Fibroblast of villous mesenchyme (primary cell): ENCODE measurements around the gene FXYD1. TPM values are rescaled to one million over a fixed set of nuclear protein-coding genes. Genes with fewer than 3 reads are reported as not detected.

Experiments
- DNase-seq: peaks from one replicate; pipeline ENCODE4 v3.0.0-alpha.2; 2010; ENCODE audit warnings: low read depth
- H3K4me3 ChIP-seq: 2 replicates; pipeline ENCODE4 v1.5.1; 2011; ENCODE audit warnings: low read depth, mild to moderate bottlenecking, low read length
- CTCF ChIP-seq: IDR thresholded peaks from 2 replicates; pipeline ENCODE4 v1.5.1; 2012; ENCODE audit warnings: low read depth, mild to moderate bottlenecking, low read length; ENCODE audit not compliant: insufficient read depth
- total RNA-seq: library from RNA; depleted of rRNA; stranded (reverse); fragments of >200 nt; gene quantifications from 2 replicates; pipeline ENCODE4 v1.2.3, GENCODE V29; 2012

Gene FXYD1
- total RNA-seq, 1 donor, result not detected

- DNase-seq, result peak; percentile 62
- no peak for TF ChIP-seq CTCF
- H3K4me3 ChIP-seq, result no peak overlapping the region
Measured at GRCh38 chr19:35120492-35120891, 18.1 kb upstream of the FXYD1 start.

GRCh38 chr19:35120898-35121297 is 17.7 kb upstream of the FXYD1 start:
- H3K4me3 ChIP-seq, result no peak overlapping the region
- no peak for DNase-seq
- TF ChIP-seq CTCF, result no peak

GRCh38 chr19:35122687-35123551 is 15.7 kb upstream of the FXYD1 start:
- DNase-seq, result no peak
- no peak for TF ChIP-seq CTCF
- H3K4me3 ChIP-seq, result no peak overlapping the region

- no peak overlapping the region for H3K4me3 ChIP-seq
- DNase-seq, result no peak
- TF ChIP-seq CTCF, result no peak
Measured at GRCh38 chr19:35123573-35123972, 15.1 kb upstream of the FXYD1 start.

- DNase-seq, result peak; percentile 88
- peak overlapping the region; percentile 73 for H3K4me3 ChIP-seq
- TF ChIP-seq CTCF, result no peak
Measured at GRCh38 chr19:35124098-35125060, 14.2 kb upstream of the FXYD1 start.

GRCh38 chr19:35125270-35125717 is 13.3 kb upstream of the FXYD1 start:
- H3K4me3 ChIP-seq, result no peak overlapping the region
- DNase-seq, result no peak
- no peak for TF ChIP-seq CTCF
